ENCODE results near the gene WDR27.
"Not testable (repeated sequence)": the region's sequence is repeated elsewhere in the genome, so short reads cannot be mapped to it uniquely, and the experiment has no call there.

WDR27 gene

DNA sequence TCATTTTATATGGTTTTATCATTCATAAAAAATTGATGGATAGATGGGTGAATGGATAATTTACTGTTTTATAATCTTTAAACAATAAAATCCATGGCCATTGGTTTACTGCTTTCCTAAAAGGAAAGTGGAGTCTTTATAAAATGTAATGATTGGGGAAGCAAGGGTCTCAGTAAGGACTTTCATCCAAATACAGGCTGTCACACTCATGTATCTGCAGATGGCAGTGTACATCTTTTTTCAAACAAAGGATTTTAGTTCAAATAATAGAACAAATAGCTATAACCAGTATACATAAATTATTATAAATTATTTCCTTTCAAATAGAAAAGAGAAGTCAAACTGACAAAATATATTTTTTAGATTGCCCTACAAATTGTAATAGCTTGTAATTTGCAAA lies 190.0 kb downstream of the WDR27 start:
- not testable (repeated sequence) for DNase-seq

DNA sequence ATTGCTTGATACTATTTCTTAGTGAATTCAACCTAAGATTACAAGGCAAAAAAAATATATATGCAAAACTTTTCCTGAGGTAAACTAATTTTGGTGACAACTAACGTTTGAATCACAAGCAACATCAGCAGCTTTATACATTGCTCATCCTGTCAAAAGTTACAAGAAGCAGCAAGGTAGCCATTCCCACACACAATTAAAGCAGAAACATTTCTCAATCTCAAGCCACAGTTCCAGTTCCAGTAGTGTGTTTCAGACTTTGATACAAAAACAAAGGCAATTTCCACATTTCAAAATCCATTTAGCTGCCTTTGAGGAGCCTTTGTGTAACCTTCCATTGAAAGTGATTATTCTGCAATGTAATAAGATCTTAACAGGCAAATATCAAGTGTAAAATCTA lies 191.0 kb downstream of the WDR27 start:
- DNase-seq, result no peak

DNA sequence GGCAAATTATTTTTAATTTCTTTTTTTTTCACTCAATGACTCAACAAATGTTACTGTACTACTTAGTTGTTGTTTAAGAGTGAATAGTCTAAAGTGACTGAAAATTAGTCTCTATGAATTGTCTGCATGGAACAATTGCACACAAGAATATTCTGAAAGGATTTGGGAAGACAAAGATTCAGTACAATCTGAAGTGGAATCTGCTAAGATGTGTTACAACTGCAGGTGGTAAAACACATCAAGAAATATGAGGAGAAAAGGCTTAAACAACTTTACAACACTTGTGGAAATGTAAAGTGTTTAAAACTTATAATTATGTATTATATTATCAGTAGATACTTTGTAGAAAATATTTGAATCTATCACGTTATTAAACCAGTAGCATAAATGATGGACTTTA lies 193.4 kb downstream of the WDR27 start:
- DNase-seq, result no peak

DNA sequence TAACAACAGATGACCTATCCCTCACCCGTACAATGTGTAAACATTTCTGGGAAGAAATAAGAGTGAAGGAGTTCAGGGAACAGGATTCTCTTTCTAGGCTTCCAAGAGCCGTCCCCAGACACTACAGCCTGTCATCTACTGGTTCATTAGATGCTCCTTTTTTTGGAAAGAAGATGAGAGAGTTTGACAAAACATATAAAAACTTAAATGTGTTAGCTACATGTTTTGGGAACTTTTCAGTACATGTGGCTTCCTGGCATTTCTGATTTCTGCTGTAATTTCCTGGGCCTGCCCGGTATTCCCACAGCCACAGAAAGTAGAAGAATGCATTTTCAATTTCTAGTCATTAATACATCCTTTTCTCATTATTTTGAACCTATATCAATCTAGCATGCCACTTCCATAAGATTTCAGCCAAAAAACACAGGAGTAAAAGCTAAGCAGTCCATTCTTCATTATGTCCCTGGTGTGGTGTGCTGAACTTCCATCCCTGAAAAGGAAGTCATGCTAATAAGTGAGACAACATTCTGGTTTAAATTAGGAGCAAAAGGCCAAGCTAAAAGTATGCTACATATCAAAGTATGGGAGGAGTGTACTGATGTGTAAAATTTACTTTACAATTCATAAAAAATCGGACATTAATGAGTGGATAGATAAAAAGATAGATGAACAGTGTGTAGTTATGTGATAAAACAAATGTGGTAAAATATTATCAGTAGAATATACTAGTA lies 198.2 kb downstream of the WDR27 start:
- DNase-seq, result no peak

DNA sequence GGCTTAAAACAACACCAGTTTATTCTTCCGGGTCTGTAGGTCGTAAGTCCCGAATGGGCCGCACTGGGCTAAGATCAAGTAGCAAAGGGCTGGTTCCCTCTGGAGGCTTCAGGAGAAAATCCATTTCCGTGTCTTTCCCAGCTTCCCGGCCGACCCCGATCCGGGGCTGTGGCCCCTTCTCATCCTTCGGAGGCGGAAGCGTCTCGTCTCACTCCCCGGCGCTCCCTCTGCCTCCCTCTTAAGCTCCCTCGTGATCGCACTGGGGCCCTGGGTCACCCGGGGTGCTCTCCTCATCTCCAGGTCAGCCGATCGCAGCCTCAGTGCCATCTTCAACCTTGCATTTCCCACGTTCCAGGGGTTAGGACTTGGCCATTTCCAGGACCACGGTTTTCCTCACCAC lies 199.4 kb downstream of the WDR27 start:
- no peak for DNase-seq

DNA sequence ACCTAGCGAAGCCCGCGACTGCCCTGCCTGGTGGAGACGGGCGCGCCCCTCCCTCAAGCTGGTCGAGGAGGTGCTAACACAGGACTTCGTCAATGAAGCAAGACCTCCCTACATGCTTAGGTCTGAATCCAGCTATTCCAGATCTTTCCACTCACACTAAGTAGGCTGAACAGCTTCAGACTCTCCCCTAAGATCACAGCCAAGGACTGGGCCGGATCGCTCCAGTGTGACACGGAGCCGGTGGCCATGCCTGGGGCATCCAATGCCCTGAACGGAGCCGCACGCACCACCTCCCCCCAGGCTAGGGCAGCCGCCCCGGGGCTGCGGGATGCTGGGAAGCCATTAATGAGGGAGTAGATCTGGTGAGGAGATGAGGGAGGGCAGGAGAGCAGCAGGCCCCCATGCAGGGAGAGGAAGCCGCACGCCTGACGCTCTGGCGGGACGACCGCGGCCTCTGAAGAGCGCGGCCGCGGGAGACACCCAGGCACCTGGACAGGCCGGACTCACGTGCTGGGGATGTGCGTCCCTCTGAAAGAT lies 200.0 kb downstream of the WDR27 start:
- DNase-seq, result no peak

DNA sequence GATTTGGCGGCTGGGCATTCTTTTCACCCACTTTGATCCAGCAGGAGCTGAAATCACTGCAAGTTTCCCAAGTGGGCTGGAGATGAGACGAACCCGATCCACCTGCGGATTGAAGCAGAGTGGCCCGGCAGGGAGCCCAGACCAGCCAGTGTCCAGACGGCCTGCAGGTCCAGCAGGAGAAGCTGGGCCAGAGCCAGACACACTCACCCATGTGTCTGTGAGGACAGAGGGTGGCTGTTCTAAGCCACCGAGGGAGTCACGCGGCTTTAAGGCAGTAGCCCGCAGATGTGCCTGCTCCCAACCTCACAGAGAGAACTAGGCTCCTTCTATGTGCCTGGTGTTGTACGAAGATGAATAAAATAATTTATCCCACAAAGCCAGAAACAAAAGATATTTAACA lies 200.7 kb downstream of the WDR27 start:
- DNase-seq, result no peak

DNA sequence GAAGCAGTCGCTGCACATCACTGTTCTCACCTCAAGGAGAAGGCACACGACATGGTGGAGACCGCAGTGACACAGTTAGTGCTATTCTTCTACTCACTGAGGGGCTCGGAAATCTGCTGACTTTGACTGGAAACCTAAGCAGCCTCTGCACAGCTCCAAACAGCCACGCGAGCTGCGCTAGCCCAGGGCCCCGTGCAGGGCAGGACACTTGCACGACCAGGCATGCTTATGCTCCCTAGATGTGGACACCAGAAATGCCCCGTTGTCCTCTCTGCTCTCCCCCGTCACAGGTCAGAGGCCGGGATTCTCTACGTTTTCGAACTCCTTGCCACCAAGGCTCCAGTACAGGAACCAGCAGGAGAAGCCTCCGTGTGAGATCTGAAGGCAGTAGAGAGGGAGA lies 201.1 kb downstream of the WDR27 start:
- DNase-seq, result no peak

DNA sequence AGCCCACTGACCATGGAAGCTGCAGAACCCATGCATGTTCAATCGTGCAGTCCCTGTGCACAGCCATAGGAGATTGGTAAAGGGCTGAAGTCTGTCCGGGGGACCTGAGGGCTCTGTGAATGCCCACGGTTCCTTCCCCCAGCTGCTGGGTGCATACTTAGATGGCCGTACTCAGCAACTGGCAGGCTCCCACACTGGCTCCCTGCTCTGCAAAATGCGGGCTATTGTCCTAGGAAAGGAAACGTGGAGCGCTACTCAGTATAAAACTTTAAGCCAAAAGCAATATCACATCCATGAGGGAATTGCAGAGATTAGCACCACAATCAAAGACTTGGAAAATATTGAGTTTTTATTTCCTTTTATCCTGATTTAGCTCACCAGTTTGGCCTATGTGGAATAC lies 202.0 kb downstream of the WDR27 start:
- DNase-seq, result no peak

DNA sequence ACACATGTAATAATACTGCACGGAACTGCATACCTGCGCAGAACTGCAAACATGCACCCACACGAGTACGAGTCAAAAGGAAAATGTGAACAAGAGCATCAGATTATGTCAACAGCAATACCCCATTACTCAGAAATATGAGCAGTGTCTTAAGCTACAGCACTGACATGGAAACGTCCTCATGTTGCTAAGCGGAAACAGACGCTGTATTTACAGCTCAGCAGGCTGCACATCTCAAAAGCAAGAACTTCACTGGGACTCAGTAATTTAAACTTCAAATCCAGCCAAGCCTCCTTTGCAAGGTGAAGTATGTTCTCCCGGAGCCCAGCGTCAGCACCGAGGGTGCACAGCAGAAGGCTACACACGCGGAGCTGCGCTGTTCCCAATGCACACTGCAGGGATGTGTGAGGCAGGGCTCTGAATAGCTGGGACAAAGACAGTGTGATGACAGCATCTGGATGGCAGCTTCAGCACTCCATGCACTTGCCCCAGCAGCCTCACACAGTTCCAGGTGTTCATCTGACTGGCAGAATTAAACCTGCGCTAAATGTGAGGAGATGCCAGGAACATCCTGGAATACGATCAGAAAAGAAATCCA lies 202.8 kb downstream of the WDR27 start:
- DNase-seq, result no peak

DNA sequence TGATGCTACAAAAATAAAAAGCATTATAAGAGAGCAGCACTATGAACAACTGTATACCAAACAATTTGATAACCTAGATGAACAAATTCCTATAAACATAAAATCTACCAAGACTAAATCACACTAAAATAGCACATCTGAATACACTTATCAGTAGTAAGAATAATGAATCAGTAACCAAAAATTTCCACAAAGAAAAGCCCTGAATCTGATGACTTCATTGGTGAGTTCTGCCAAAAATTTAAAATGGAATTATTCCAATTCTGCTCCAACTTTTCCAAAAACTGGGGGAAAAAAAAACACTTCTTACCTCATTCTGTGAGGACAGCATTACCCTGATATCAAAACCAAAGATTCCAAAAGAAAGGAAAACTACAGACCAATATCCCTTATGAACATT lies 206.2 kb downstream of the WDR27 start:
- DNase-seq, result no peak

DNA sequence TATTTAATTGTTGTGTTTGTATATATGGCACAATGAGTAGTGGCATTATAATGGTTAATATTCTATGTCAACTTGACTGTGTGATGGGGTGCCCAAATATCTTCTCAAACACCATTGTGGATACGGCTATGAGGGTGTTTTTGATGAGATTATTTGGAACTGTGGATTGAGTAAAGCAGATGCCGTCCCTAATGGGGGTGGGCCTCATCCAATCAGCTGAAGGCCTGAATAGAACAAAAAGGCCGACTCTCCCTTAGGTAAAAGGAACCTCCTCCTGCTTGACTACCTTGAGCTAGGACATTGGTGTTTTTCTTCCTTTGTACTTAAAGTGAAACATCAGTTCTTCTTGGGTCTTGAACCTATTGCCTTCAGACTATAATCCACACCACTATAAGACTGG lies 207.8 kb downstream of the WDR27 start:
- no peak for DNase-seq

DNA sequence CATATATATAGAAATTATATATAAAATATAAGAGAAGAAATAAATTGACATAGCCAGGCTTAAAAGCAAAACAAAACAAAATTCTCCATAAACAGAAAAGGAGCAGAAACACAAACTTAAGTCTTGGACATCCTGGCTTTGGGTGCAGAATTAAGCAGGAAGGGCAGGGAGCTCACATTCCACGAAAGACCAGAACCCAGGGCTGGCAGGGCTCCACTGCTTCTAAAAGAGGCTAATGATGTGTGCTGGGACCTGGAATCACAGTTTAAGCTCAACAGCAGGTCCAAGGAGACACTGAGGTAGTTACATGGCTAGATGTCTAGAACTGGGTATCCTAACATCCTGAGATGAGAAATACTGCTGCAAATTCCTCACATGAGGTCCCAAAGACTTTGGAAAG lies 210.3 kb downstream of the WDR27 start:
- DNase-seq, result no peak

DNA sequence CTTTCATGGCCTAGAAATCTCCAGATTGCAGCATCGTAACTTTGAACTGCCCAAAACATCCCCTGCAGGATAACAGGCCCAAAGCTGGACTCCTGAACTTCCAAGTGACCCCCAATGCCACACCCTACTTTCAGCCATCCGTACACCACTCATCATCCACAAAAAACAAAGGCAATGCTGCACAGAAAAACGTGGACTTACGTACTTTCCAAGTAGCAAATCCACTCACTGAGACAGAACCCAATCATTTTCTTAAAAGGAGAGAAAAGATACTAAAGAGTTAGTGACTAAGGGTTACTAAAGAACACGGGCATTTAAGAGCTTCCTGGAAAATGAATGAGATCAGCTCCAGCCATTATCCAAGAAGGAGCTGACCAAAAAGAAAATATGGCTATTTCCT lies 211.0 kb downstream of the WDR27 start:
- DNase-seq, result no peak

DNA sequence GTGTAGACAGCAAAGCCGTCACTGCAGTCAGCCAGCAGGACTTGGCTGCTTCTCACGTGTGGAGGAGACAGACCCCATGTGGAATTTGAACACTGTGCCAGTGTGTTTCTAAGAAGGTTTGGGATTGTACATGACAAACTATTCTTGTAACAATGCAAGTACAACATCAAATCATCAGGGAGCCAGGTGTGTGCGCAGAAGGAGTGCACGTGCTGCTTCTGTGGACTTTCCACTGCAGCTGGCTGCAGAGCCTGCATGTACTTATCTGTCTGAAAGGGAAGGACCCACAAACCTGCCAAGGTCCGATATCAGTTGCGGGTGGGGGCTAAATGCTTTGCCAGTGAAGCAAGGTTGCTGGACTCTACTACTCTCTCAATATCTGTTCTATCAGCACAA lies 211.6 kb downstream of the WDR27 start:
- DNase-seq, result no peak

DNA sequence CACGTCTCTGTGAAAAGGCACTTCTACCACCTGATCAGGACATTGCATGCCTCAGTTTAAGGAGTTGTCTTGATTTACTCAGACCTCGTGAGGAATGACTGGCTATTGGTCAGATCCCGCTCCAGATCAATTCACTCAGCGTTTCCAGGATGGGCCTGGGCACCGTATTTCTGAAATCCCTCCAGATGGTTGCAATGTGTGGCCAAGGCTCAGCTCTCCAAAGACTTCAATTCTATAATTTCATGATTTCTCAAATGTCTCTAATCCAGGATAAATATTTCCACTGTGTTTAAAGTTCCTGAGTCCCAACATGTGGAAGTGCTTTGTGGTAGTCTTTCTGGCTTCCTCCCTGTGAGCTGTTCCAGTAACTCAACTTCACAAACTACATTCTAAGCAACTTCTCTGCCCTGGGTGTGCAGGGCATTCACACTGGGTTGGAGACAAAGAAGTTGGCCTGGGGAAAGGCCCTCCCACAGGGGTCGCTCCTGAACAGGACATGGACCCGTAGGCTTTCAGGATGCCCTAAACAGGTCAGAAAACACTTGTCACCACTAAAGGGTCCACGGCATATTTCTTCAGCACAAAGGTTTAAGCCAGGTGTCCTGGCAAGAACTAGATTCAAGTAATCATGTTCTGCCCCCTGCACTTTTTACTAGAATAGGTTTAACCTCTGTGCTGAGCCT lies 212.1 kb downstream of the WDR27 start:
- DNase-seq, result no peak

DNA sequence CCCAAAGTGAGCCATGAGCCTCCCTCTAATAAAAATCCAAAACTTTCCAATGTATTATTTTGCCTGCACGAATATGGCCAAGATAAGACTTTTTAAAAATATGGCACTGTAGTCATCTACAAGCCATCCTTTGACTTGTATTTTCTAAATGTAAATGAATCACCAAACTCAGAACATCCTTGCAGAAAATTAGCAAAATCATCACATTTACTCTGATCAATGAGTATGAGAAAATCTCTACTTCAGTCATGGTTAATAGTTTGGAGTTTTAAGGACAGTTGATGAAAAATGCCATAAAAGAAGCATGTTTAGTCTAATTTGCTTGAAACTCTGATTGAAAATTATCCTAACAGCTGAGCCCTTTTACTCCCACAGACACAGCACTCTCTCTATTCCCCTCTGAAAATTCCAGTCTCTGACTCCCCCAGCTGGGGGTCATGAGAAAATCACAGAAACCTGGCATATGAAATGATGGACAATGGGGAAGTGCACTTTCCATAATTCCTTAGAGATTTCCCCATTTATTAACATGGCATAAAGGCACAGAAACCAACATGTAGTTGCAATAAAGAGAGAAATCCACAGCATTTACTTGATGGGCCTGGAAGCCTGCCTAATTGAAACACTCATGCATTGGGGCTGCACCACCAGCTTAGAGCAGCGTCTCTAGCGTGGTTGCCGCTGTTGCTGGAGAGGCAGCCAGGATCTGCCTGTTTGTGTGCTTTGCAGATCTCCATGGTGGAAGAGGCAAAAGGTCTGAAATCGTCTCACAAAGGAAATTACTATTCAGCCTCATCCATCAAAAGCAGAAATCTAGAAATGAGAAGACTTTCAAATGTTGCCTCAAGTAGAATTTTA lies 214.0 kb downstream of the WDR27 start:
- DNase-seq, result no peak

DNA sequence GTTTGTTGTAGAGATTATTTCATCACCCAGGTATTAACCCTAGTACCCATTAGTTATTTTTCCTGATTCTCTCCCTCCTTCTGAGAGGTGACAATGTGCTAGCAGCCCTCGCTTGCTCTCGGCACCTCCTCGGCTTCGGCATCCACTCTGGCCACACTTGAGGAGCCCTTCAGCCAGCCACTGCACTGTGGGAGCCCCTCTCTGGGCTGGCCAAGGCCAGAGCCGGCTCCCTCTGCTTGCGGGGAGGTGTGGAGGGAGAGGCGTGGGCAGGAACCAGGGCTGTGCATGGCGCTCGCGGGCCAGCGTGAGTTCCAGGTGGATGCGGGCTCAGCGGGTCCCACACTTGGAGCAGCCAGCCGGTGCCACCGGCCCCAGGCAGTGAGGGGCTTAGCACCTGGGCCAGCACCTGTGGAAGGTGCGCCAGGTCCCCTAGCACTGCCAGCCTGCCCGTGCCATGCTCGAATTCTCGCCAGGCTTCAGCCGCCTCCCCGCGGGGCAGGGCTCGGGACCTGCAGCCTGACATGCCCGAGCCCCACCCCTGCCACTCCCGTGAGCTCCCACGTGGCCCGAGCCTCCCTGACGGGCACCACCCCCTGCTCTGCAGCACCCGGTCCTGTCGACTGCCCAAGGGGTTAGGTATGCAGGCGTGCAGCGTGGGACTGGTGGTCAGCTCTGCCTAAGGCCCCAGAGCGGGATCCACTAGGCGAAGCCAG lies 221.9 kb downstream of the WDR27 start:
- DNase-seq, result no peak

DNA sequence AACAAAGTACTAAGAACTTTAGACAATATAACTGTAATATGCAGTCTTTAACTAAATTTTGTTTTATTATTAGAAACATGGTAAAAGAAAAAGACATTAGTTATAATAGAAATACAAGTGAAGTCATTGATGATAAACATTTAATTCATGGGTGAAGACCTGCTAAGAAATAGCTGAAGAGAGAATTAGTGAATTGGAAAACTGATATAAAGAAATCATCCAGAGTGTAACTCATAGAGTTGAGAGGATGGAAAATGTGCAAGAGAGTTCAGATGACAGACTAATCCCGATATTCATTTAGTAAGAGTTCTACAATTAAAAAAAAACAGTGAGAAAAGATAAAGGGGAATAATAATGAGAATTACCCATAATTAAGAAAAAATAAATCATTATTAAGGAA lies 227.5 kb downstream of the WDR27 start:
- DNase-seq, result no peak

DNA sequence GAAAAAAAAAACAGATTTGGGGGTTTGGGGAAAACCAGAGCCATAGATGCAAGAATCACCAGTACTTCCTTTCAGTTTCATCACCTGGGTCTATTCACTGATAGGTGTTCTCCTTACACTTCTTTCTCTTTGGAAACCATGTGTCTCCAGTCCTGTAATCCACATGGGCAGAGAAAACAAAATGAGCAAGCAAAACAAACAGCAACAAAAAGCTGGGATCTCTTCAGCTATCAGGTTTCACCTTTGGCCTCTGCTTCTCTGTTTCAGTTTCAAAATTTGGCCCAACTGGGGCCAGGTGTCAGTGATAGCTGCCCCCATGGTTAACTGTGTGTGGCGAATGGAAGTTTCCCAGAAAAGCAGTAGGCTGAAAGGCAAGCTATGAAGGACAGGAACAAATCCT lies 228.2 kb downstream of the WDR27 start:
- no peak for DNase-seq

DNA sequence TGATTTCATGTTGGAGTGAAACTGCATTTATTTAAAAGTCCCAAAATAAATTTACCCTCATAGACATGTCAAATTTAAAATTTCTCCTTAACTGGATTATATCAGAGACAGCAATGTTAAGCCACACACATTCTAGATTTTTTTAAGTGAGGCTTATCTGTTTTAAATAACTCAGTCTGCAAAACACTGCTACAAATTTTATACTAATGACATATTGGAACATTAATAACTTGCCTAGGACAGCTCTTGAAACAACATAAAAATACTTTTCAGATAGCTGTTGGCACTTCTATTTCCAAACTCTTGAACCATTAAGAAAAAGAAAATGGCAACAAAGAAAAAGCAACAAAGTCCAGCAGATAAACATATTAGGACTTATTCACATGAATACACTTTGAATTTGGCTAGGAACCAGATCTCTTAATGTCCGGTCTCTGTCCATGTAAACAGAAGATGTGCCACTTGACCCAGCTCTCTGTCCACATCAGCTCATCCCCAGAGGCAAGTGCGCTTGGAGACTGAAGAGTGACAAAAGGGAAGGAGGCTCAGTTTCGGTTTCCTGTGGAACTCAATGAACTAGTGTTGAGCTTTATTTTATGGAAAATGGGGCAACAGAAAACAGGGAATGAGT lies 228.9 kb downstream of the WDR27 start:
- DNase-seq, result no peak

DNA sequence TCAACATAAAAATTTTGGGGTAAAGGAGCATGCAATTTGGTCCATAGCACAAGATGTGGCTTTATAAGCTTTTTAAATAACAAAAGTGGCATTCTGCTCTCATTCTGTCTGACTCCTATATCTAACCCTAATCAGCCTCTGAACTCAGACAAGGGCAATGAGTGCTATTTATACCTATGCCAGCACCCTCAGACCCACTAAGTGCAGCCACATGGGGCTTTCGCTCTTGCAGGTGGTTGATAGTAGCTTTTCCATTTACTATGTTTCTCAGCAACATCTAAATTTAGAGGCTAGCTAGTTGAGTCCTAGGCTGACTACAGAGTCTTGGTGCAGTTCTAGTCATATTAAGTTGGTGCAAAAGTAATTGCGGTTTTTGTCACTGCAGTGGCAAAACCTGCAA lies 231.0 kb downstream of the WDR27 start:
- no peak for DNase-seq
